NCI-H446 treated with DMSO at 0.1 percent for 48 hours (cell line): Measurements from ENCODE around the gene PARP2.
"Not testable (repeated sequence)": the region's sequence is repeated elsewhere in the genome, so short reads cannot be mapped to it uniquely, and the experiment has no call there.

Source experiments
- DNase-seq: peaks from one replicate; lab custom pipeline; 2025; lab: John Stamatoyannopoulos, UW

PARP2 gene

GRCh38 chr14:20346713-20347112 is 3.3 kb downstream of the PARP2 start:
- DNase-seq: no peak

GRCh38 chr14:20347747-20348146 is 4.3 kb downstream of the PARP2 start:
- DNase-seq: no peak

GRCh38 chr14:20350282-20350681 is 6.8 kb downstream of the PARP2 start:
- no peak for DNase-seq

- no peak for DNase-seq
These were observed 7.4 kb downstream of the PARP2 start for GRCh38 chr14:20350860-20351259.

- no peak for DNase-seq
These were observed 13.0 kb downstream of the PARP2 start for GRCh38 chr14:20356422-20356821.

- DNase-seq: not testable (repeated sequence)
These were observed 15.0 kb downstream of the PARP2 start for GRCh38 chr14:20358474-20358873.

- DNase-seq: no peak
These were observed 22.5 kb downstream of the PARP2 start for GRCh38 chr14:20365928-20366327.

GRCh38 chr14:20372796-20373195 is 29.4 kb downstream of the PARP2 start:
- no peak for DNase-seq

GRCh38 chr14:20375471-20375870 is 32.0 kb downstream of the PARP2 start:
- no peak for DNase-seq

GRCh38 chr14:20376071-20376588 is 32.7 kb downstream of the PARP2 start:
- no peak for DNase-seq

GRCh38 chr14:20377171-20377570 is 33.7 kb downstream of the PARP2 start:
- DNase-seq: no peak

- no peak for DNase-seq
These were observed 36.3 kb downstream of the PARP2 start for GRCh38 chr14:20379743-20380142.

- no peak for DNase-seq
These were observed 37.2 kb downstream of the PARP2 start for GRCh38 chr14:20380681-20381080.

- no peak for DNase-seq
These were observed 37.9 kb downstream of the PARP2 start for GRCh38 chr14:20381341-20381740.

GRCh38 chr14:20382526-20382925 is 39.1 kb downstream of the PARP2 start:
- DNase-seq: no peak

- no peak for DNase-seq
These were observed 39.6 kb downstream of the PARP2 start for GRCh38 chr14:20383032-20383431.

- DNase-seq: no peak
These were observed 40.2 kb downstream of the PARP2 start for GRCh38 chr14:20383636-20384035.

GRCh38 chr14:20384321-20384720 is 40.9 kb downstream of the PARP2 start:
- DNase-seq: no peak

- DNase-seq: no peak
These were observed 41.5 kb downstream of the PARP2 start for GRCh38 chr14:20384886-20385285.

GRCh38 chr14:20386276-20386855 is 42.9 kb downstream of the PARP2 start:
- DNase-seq: no peak

- DNase-seq: no peak
These were observed 44.1 kb downstream of the PARP2 start for GRCh38 chr14:20387576-20387975.

- no peak for DNase-seq
These were observed 44.7 kb downstream of the PARP2 start for GRCh38 chr14:20388159-20388558.

- no peak for DNase-seq
These were observed 48.1 kb downstream of the PARP2 start for GRCh38 chr14:20391505-20391904.

GRCh38 chr14:20397511-20397910 is 54.1 kb downstream of the PARP2 start:
- DNase-seq: no peak
